ENCODE results near the gene GOLGA6C. TPM values are rescaled to one million over a fixed set of nuclear protein-coding genes. Genes with fewer than 3 reads are reported as not detected.

Gene GOLGA6C
- total and polyA plus RNA-seq, 2 donors (not counting 1 experiment from before 2014, with no cell fraction given), result not detected

- TF ChIP-seq CTCF (conservative IDR thresholded peaks at IDR 0.05 in 1 of 2, IDR thresholded peaks at IDR 0.05 in 1 of 2; ENCODE audit: low read depth in 1 of 2, low read length in 2 of 2) (no peak), EZH2 (IDR thresholded peaks at IDR 0.05; ENCODE audit: low read length, missing control alignments) (no peak)
These were observed 23.0 kb upstream of the GOLGA6C start for GRCh38 chr15:75235051-75235673.

GRCh38 chr15:75235760-75236729, 22.1 kb upstream of the GOLGA6C start:
- Histone ChIP-seq H3K79me2 (ENCODE audit: control insufficient read depth, insufficient read depth, low read length) (no peaks in the 10 kb centered on the region), H3K27ac (ENCODE audit: insufficient read depth, low read length) (no peak overlapping the region), H3K4me3 (replicated peaks in 1 of 4; ENCODE audit: control extremely low read depth in 1 of 4, insufficient read depth in 1 of 4, low read depth in 3 of 4, low read length in 4 of 4) (no peak overlapping the region), H3K9me3 (ENCODE audit: control insufficient read depth, insufficient read depth, low read depth, low read length) (no peaks in the 10 kb centered on the region), H3K27me3 (ENCODE audit: control insufficient read depth, insufficient read depth, low read length) (peaks cover 27% of the 10 kb centered on the region), H3K4me1 (ENCODE audit: control insufficient read depth, extremely low read depth, insufficient read depth, low read length) (no peaks in the 10 kb centered on the region), H4K20me1 (ENCODE audit: control insufficient read depth, extremely low read depth, insufficient read depth, low read length) (no peaks in the 10 kb centered on the region), H2AFZ (ENCODE audit: low read length) (no peak overlapping the region), H3K4me2 (ENCODE audit: extremely low read depth, insufficient read depth, low read length) (no peak overlapping the region), H3K9ac (ENCODE audit: insufficient read depth, low read length) (no peak overlapping the region), H3K36me3 (ENCODE audit: control insufficient read depth, insufficient read depth, low read length) (no peaks in the 10 kb centered on the region)
- TF ChIP-seq EZH2 (IDR thresholded peaks at IDR 0.05; ENCODE audit: low read length, missing control alignments), result no peak
- DNase-seq (ENCODE audit: low read depth in 2 of 2), result no peak

More at GRCh38 chr15:75235051-75235673, 23.0 kb upstream of the GOLGA6C start:
- Histone ChIP-seq H3K27me3 (ENCODE audit: control insufficient read depth, insufficient read depth, low read length) (peaks cover 22% of the 10 kb centered on the region), H3K79me2 (ENCODE audit: control insufficient read depth, insufficient read depth, low read length) (no peaks in the 10 kb centered on the region), H2AFZ (ENCODE audit: low read length) (no peak overlapping the region), H3K4me1 (ENCODE audit: control insufficient read depth, extremely low read depth, insufficient read depth, low read length) (no peaks in the 10 kb centered on the region), H3K27ac (ENCODE audit: insufficient read depth, low read length) (no peak overlapping the region), H3K9ac (ENCODE audit: insufficient read depth, low read length) (no peak overlapping the region), H3K4me3 (replicated peaks in 1 of 4; ENCODE audit: control extremely low read depth in 1 of 4, insufficient read depth in 1 of 4, low read depth in 3 of 4, low read length in 4 of 4) (no peak overlapping the region), H3K36me3 (ENCODE audit: control insufficient read depth, insufficient read depth, low read length) (no peaks in the 10 kb centered on the region), H3K9me3 (ENCODE audit: control insufficient read depth, insufficient read depth, low read depth, low read length) (no peaks in the 10 kb centered on the region), H3K4me2 (ENCODE audit: extremely low read depth, insufficient read depth, low read length) (no peak overlapping the region), H4K20me1 (ENCODE audit: control insufficient read depth, extremely low read depth, insufficient read depth, low read length) (no peaks in the 10 kb centered on the region)
- no peak for DNase-seq (ENCODE audit: low read depth in 2 of 2)

- no peaks in the 10 kb centered on the region for H3K36me3 ChIP-seq (ENCODE audit: control insufficient read depth, insufficient read depth, low read length)
- no peak overlapping the region for H3K9ac ChIP-seq (ENCODE audit: insufficient read depth, low read length)
- TF ChIP-seq CTCF (conservative IDR thresholded peaks at IDR 0.05 in 1 of 2, IDR thresholded peaks at IDR 0.05 in 1 of 2; ENCODE audit: low read depth in 1 of 2, low read length in 2 of 2), result no peak
- no peak for TF ChIP-seq EZH2 (IDR thresholded peaks at IDR 0.05; ENCODE audit: low read length, missing control alignments)
- H3K4me2 ChIP-seq (ENCODE audit: extremely low read depth, insufficient read depth, low read length), result no peak overlapping the region
- no peak overlapping the region for H2AFZ ChIP-seq (ENCODE audit: low read length)
- no peaks in the 10 kb centered on the region for H3K9me3 ChIP-seq (ENCODE audit: control insufficient read depth, insufficient read depth, low read depth, low read length)
- H3K4me1 ChIP-seq (ENCODE audit: control insufficient read depth, extremely low read depth, insufficient read depth, low read length), result no peaks in the 10 kb centered on the region
- no peak overlapping the region for H3K27ac ChIP-seq (ENCODE audit: insufficient read depth, low read length)
- no peak for DNase-seq (ENCODE audit: low read depth in 2 of 2)
- peaks cover 28% of the 10 kb centered on the region for H3K27me3 ChIP-seq (ENCODE audit: control insufficient read depth, insufficient read depth, low read length)
- H3K4me3 ChIP-seq (replicated peaks in 1 of 4; ENCODE audit: control extremely low read depth in 1 of 4, insufficient read depth in 1 of 4, low read depth in 3 of 4, low read length in 4 of 4), result no peak overlapping the region
- H3K79me2 ChIP-seq (ENCODE audit: control insufficient read depth, insufficient read depth, low read length), result no peaks in the 10 kb centered on the region
- H4K20me1 ChIP-seq (ENCODE audit: control insufficient read depth, extremely low read depth, insufficient read depth, low read length), result no peaks in the 10 kb centered on the region
These were observed 20.7 kb upstream of the GOLGA6C start for GRCh38 chr15:75237316-75237982.

All from fibroblast of lung (primary cell).